Heart left ventricle (tissue), 16 donors: Measurements from ENCODE around the gene MYBPH. TPM values are rescaled to one million over a fixed set of nuclear protein-coding genes. Genes with fewer than 3 reads are reported as not detected.

Source experiments
- ATAC-seq, 4 donors: fragments of 200-7000 bp; cut with Tn5 transposase; one replicate each; pipeline ENCODE4 v1.9.1; 2020 to 2022; ENCODE audit warnings: moderate library complexity in 4 of 4, mild to moderate bottlenecking in 3 of 4, moderate number of reproducible peaks in 1 of 4
- DNase-seq, 5 donors: peaks; one replicate each; pipeline ENCODE4 v3.0.0-alpha.2; 2020
- H3K27ac ChIP-seq, 12 donors: fragments of 200-600 bp; sonication (generic) in 4 of 12; one replicate each; pipeline versions ENCODE4 v1.5.0 to v1.8.0; 2016 to 2022; ENCODE audit warnings: mild to moderate bottlenecking in 2 of 12
- H3K27me3 ChIP-seq, 9 donors: fragments of 200-600 bp; sonication (generic) in 2 of 9; one replicate each; pipeline versions ENCODE4 v1.5.1 to v1.8.0; 2016 to 2022; ENCODE audit warnings: mild to moderate bottlenecking in 3 of 9
- H3K36me3 ChIP-seq, 9 donors: fragments of 200-600 bp; sonication (generic) in 2 of 9; one replicate each; pipeline versions ENCODE4 v1.5.0 to v1.8.0; 2018 to 2022; ENCODE audit warnings: mild to moderate bottlenecking in 2 of 9
- H3K4me1 ChIP-seq, 12 donors: fragments of 200-600 bp; sonication (generic) in 4 of 12; one replicate each; pipeline versions ENCODE4 v1.5.0 to v1.8.0; 2016 to 2022; ENCODE audit warnings: mild to moderate bottlenecking in 3 of 12
- H3K4me3 ChIP-seq, 12 donors: fragments of 200-600 bp; sonication (generic) in 4 of 12; one replicate each; pipeline versions ENCODE4 v1.5.0 to v1.8.0; 2017 to 2022; ENCODE audit warnings: mild to moderate bottlenecking in 9 of 12, moderate library complexity in 4 of 12
- H3K9me3 ChIP-seq, 12 donors: fragments of 200-600 bp; sonication (generic) in 4 of 12; one replicate each; pipeline versions ENCODE4 v1.5.0 to v1.8.0; 2016 to 2022; ENCODE audit warnings: mild to moderate bottlenecking in 1 of 12
- POLR2A ChIP-seq, 2 donors: fragments of 450-650 bp; IDR thresholded peaks; one replicate each; pipeline ENCODE4 v1.6.1; 2017; ENCODE audit warnings: antibody characterized with exemption in 2 of 2, mild to moderate bottlenecking in 2 of 2, moderate library complexity in 2 of 2
- WGBS, 4 donors: extraction: QIAGEN DNeasy Blood & Tissue Kit in 2 of 4; methylation state at CpG; one replicate each; pipeline versions ENCODE4 v1.1.5 to v1.1.7; 2013 to 2018; 5-methylcytosine and 5-hydroxymethylcytosine counted together
- intact Hi-C, 10 donors: fragments of 100-400 bp; cut with DNase I; formaldehyde crosslinking; loops; one replicate each; pipeline versions ENCODE4 v1.11.1 to v1.14.2; 2022
- long read RNA-seq, 3 donors: library from polyadenylated mRNA; unstranded; transcript quantifications; one replicate each; pipeline ENCODE4 v2.0.0, GENCODE V29; 2020 to 2021
- polyA plus RNA-seq, 2 donors: library from polyadenylated mRNA; stranded (reverse); fragments of 200-250 nt; gene quantifications; one replicate each; pipeline ENCODE4 v1.2.3, GENCODE V29; 2013
- total RNA-seq, 9 donors: library from RNA; depleted of rRNA in 2 of 9; stranded (reverse); fragments of >200 nt in 2 of 9; fragmentation: NEBNext Ultra II Directional in 3 of 9; extraction: Animal tissue kit (Norgen Biotek cat#: 25700) in 3 of 9; gene quantifications; one replicate each; pipeline versions ENCODE4 v1.1.0 to v1.2.4, GENCODE V29; 2016 to 2023
- TF ChIP-seq, protein P1 (sequence below), 12 donors: fragments of 200-600 bp; sonication (generic) in 4 of 12; IDR thresholded peaks; one replicate each; pipeline versions ENCODE4 v1.5.0 to v1.8.0; 2018 to 2022; ENCODE audit warnings: antibody characterized with exemption in 12 of 12, mild to moderate bottlenecking in 5 of 12
- donor health status: ischemic (EF 13 %, LVEDD 7.1; RV severe dilation, severe dysfunction).
- donor health status: healthy with polysubstance abuse.
- donor health status: DM: no; HTN: yes; CAD: no.
- donor health status: DM: no; HTN: no; CAD: no.
- donor health status: ischemic (EF 25% LVEDD 6.9; RV normal size, moderate dysfunction).
- donor health status: ischemic (EF 25% LVEDD 5.7; RV mildly dilated, moderate dysfunction).
- donor health status: healthy.
- donor health status: DM: yes; HTN: yes; CAD: no.
- donor health status: ischemic (EF 35%, LVEDD 5.7; RV mildly dilated, moderate dysfunction).
- donor health status: nonischemic (EF 11% LVEDD 7.7; RV severe dilation, severe dysfunction).
- donor health status: DM: yes; HTN: yes; CAD: no.
- donor health status: PGD.
- donor health status: ischemic (EF 29% LVEDD 5.4; RV normal size, mild dysfunction).
- donor health status: nonischemic (EF 23%, LVEDD 6.1; RV moderate dilation, normal function).

Gene MYBPH, protein sequence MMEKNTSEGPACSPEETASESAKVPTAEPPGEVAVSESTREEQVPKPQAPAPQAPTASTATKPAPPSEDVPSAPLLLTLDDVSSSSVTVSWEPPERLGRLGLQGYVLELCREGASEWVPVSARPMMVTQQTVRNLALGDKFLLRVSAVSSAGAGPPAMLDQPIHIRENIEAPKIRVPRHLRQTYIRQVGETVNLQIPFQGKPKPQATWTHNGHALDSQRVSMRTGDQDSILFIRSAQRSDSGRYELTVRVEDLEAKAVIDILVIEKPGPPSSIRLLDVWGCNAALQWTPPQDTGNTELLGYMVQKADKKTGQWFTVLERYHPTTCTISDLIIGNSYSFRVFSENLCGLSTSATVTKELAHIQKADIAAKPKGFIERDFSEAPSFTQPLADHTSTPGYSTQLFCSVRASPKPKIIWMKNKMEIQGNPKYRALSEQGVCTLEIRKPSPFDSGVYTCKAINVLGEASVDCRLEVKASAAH
- total RNA-seq (under 1 TPM in 1 of 9 donors, not detected in 8; 0.32 TPM), polyA plus RNA-seq (not detected)
- long read RNA-seq, donor 1, result 0 reads
- long read RNA-seq, donor 2, result 0 reads
- long read RNA-seq, donor 3, result 0 reads

DNA sequence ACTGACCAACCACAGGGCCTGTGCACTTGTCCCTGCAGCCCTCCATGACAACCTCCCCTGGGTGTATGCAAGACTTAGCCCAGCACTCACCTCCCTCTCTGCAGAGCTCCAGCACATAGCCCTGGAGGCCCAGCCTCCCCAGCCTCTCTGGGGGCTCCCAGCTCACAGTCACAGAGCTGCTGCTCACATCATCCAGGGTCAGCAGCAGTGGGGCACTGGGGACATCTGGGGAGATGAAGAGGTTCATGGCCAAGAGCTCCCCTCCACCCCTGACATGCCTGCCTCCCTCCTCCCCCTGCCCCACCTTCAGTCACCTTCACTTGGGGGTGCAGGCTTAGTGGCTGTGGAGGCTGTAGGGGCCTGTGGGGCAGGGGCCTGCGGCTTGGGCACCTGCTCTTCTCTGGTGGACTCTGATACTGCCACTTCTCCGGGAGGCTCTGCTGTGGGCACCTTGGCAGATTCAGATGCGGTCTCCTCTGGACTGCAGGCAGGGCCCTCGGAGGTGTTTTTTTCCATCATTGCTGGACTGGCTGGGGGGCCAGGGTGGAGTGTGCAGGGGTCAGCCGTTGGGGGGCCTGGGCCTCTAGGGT is at the start of gene MYBPH:
MYBPH (minus strand) TSS at position 590 of the 590 bp plus-strand sequence; CDS start at position 519, 71 bp downstream.
- no peaks in the 10 kb centered on the region for H3K9me3 ChIP-seq
- H3K4me3 ChIP-seq, result no peak within 1 kb of the TSS
- WGBS, 4 donors, result 14 to 83% (median 73%) methylated on average over 1 to 5 of the region's 5 CpGs
- H3K27me3 ChIP-seq, result no peaks in the 10 kb centered on the region
- H3K27ac ChIP-seq, result no peak within 1 kb of the TSS
- DNase-seq (peak in 1 of 5 donors; percentile 45), ATAC-seq (no peak)
- intact Hi-C loops, result no loop called here
- peaks cover 0 to 19% (median 0%) of the 10 kb centered on the region in 12 donors for H3K4me1 ChIP-seq
- TF ChIP-seq, protein P1, sequence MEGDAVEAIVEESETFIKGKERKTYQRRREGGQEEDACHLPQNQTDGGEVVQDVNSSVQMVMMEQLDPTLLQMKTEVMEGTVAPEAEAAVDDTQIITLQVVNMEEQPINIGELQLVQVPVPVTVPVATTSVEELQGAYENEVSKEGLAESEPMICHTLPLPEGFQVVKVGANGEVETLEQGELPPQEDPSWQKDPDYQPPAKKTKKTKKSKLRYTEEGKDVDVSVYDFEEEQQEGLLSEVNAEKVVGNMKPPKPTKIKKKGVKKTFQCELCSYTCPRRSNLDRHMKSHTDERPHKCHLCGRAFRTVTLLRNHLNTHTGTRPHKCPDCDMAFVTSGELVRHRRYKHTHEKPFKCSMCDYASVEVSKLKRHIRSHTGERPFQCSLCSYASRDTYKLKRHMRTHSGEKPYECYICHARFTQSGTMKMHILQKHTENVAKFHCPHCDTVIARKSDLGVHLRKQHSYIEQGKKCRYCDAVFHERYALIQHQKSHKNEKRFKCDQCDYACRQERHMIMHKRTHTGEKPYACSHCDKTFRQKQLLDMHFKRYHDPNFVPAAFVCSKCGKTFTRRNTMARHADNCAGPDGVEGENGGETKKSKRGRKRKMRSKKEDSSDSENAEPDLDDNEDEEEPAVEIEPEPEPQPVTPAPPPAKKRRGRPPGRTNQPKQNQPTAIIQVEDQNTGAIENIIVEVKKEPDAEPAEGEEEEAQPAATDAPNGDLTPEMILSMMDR (IDR thresholded peaks at IDR 0.05), result no peak
- no peak for TF ChIP-seq POLR2A (IDR thresholded peaks at IDR 0.05)
- H3K36me3 ChIP-seq, result no peaks in the 10 kb centered on the region

DNA sequence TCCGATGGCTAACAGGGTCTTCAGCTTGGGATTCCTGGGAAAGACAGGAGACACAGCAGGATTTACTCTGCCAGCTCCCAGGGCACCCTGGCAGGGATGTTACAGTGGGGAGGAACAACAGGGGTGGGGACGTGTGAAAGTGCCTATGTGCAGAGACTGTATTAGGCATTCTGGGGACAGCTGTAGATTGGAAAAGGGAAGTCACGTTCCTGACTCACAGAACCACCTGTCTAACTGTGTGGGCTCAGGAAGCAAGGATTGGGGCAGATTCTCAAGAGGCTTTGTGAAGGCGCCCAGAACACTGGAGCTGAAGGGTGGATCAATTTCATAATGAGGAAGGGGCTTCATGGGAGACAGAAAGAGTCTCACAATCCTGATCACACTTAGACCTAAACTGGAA is 49.4 kb upstream of the MYBPH start:
- Histone ChIP-seq H3K27ac (no peak overlapping the region), H3K4me3 (no peak overlapping the region), H3K9me3 (no peaks in the 10 kb centered on the region), H3K4me1 (no peaks in the 10 kb centered on the region), H3K27me3 (peaks cover 0 to 14% (median 0%) of the 10 kb centered on the region in 9 donors), H3K36me3 (no peaks in the 10 kb centered on the region)
- intact Hi-C loops, result no loop called here
- DNase-seq, result no peak
- ATAC-seq, result no peak
- TF ChIP-seq, protein P1 (IDR thresholded peaks at IDR 0.05), result no peak
- TF ChIP-seq POLR2A (IDR thresholded peaks at IDR 0.05), result no peak
- WGBS, 4 donors, result 65 to 71% (median 68%) methylated on average over 4 of the region's 4 CpGs

DNA sequence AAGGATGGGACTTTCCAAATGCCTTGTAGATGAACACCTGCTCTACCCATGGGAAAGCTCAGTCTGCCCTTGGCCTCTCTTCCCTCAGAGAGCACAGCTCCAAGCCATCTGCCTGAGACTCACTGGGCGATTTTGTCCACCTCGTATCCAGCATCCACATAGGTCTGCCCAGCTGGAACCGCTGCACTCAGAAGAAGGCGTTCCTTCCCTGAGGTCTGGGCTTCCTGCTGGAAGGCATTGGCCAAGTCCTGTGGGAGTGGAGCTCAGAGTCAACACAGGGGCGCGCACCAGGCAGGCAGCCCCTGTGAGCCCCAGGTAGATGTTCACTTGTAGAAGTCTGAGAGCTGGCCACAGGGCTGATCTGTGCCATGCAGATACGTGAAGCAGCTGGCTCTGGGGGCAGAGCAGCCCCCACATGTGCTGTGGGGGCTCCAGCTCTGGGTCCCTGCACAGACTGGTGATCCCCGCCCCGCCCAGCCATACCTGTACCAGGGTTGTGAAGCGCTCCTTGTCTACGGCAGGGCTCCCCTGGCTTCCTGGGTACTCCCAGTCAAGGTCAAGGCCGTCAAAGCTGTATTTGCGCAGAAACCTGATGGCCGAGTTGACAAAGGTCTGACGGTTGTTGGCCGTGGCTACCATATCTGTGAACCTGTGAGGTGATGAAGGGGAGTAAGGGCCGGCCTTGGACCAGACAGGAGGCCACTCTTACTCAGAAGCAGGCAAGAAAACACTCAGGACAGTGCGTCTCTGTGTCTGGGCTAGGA is 47.6 kb upstream of the MYBPH start:
- Histone ChIP-seq H3K27me3 (peaks cover 0 to 11% (median 0%) of the 10 kb centered on the region in 9 donors), H3K9me3 (no peaks in the 10 kb centered on the region), H3K36me3 (no peaks in the 10 kb centered on the region), H3K4me1 (no peaks in the 10 kb centered on the region), H3K27ac (no peak overlapping the region), H3K4me3 (no peak overlapping the region)
- ATAC-seq (no peak), DNase-seq (no peak)
- 86 to 91% (median 89%) methylated on average over 14 to 18 of the region's 18 CpGs for WGBS, 4 donors
- intact Hi-C loops, result no loop called here
- TF ChIP-seq, protein P1 (IDR thresholded peaks at IDR 0.05), result no peak
- TF ChIP-seq POLR2A (IDR thresholded peaks at IDR 0.05), result no peak
